GM12878 (cell line): Measurements from ENCODE around the gene CACNA1I.

Experiments
- ESRRA ChIP-seq: IDR thresholded peaks from 2 replicates; pipeline ENCODE4 v1.6.1; 2012; ENCODE audit warnings: mild to moderate bottlenecking, low read length, improper control_type of control experiment
- EZH2 ChIP-seq: IDR thresholded peaks from 2 replicates; pipeline ENCODE4 v1.6.1; 2012; ENCODE audit warnings: low read depth, mild to moderate bottlenecking, control low read depth, inconsistent platforms, low read length, borderline replicate concordance; ENCODE audit not compliant: control insufficient read depth
- FOXM1 ChIP-seq: IDR thresholded peaks from 2 replicates; pipeline ENCODE4 v1.6.1; 2012; ENCODE audit warnings: low read depth, mild to moderate bottlenecking, inconsistent platforms, low read length, moderate library complexity
- MTA3 ChIP-seq: IDR thresholded peaks from 2 replicates; pipeline ENCODE4 v1.6.1; 2012; ENCODE audit warnings: low read length, inconsistent platforms, borderline replicate concordance
- POLR2A ChIP-seq: IDR thresholded peaks from 2 replicates; pipeline ENCODE4 v1.6.1; 2011; ENCODE audit warnings: low read depth, mild to moderate bottlenecking, low read length
- POLR2AphosphoS5 ChIP-seq: IDR thresholded peaks from 2 replicates; pipeline ENCODE4 v1.6.1; 2011; ENCODE audit warnings: mild to moderate bottlenecking, low read length, inconsistent platforms
- PRDM15 ChIP-seq: fragments of 450-650 bp; formaldehyde crosslinking; IDR thresholded peaks from 2 replicates; pipeline ENCODE4 v1.4.0; 2020; ENCODE audit warnings: mild to moderate bottlenecking, moderate library complexity
- SUZ12 ChIP-seq: fragments of 200-600 bp; sonication (generic); IDR thresholded peaks from one replicate; pipeline ENCODE4 v1.6.1; 2018; ENCODE audit warnings: antibody characterized with exemption, mild to moderate bottlenecking; ENCODE audit not compliant: unreplicated experiment
- TBL1XR1 ChIP-seq: IDR thresholded peaks from 2 replicates; pipeline ENCODE4 v1.6.1; 2012; ENCODE audit warnings: low read depth, low read length, improper control_type of control experiment
- ZBTB33 ChIP-seq: fragments of 450-650 bp; IDR thresholded peaks from 2 replicates; pipeline ENCODE4 v1.6.1; 2017; ENCODE audit warnings: mild to moderate bottlenecking
- TF ChIP-seq, protein P1 (sequence below): fragments of 450-650 bp; IDR thresholded peaks from 2 replicates; pipeline ENCODE4 v1.6.1; 2014; ENCODE audit warnings: mild to moderate bottlenecking
- TF ChIP-seq, protein P2 (sequence below), 3 experiments: IDR thresholded peaks in 2 of 3; conservative IDR thresholded peaks in 1 of 3; 2 replicates each; pipeline ENCODE4 v1.5.1; 2011; ENCODE audit warnings: low read depth in 3 of 3, low read length in 3 of 3, mild to moderate bottlenecking in 3 of 3, control low read depth in 2 of 3, moderate library complexity in 2 of 3, inconsistent platforms in 1 of 3, mixed read lengths in 1 of 3; ENCODE audit not compliant: control insufficient read depth in 2 of 3, insufficient read depth in 1 of 3; ENCODE audit errors: extremely low read depth in 1 of 3
- TF ChIP-seq, protein P3 (sequence below): IDR thresholded peaks from 2 replicates; pipeline ENCODE4 v1.6.1; 2011; ENCODE audit warnings: mild to moderate bottlenecking, low read depth, low read length, moderate library complexity; ENCODE audit not compliant: insufficient replicate concordance

- TF ChIP-seq ESRRA (no peak), PRDM15 (no peak), SUZ12 (no peak), EZH2 (no peak), TBL1XR1 (no peak), POLR2AphosphoS5 (no peak), MTA3 (no peak), ZBTB33 (no peak), FOXM1 (no peak), POLR2A (no peak)
- TF ChIP-seq, protein P1, sequence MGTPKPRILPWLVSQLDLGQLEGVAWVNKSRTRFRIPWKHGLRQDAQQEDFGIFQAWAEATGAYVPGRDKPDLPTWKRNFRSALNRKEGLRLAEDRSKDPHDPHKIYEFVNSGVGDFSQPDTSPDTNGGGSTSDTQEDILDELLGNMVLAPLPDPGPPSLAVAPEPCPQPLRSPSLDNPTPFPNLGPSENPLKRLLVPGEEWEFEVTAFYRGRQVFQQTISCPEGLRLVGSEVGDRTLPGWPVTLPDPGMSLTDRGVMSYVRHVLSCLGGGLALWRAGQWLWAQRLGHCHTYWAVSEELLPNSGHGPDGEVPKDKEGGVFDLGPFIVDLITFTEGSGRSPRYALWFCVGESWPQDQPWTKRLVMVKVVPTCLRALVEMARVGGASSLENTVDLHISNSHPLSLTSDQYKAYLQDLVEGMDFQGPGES = no peak
- TF ChIP-seq, protein P2, sequence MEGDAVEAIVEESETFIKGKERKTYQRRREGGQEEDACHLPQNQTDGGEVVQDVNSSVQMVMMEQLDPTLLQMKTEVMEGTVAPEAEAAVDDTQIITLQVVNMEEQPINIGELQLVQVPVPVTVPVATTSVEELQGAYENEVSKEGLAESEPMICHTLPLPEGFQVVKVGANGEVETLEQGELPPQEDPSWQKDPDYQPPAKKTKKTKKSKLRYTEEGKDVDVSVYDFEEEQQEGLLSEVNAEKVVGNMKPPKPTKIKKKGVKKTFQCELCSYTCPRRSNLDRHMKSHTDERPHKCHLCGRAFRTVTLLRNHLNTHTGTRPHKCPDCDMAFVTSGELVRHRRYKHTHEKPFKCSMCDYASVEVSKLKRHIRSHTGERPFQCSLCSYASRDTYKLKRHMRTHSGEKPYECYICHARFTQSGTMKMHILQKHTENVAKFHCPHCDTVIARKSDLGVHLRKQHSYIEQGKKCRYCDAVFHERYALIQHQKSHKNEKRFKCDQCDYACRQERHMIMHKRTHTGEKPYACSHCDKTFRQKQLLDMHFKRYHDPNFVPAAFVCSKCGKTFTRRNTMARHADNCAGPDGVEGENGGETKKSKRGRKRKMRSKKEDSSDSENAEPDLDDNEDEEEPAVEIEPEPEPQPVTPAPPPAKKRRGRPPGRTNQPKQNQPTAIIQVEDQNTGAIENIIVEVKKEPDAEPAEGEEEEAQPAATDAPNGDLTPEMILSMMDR (IDR thresholded peaks at IDR 0.05 in 2 of 3, conservative IDR thresholded peaks at IDR 0.05 in 1 of 3; ENCODE audit: control insufficient read depth in 2 of 3, extremely low read depth in 1 of 3, insufficient read depth in 1 of 3, low read depth in 3 of 3, low read length in 3 of 3) = no peak
- TF ChIP-seq, protein P3, sequence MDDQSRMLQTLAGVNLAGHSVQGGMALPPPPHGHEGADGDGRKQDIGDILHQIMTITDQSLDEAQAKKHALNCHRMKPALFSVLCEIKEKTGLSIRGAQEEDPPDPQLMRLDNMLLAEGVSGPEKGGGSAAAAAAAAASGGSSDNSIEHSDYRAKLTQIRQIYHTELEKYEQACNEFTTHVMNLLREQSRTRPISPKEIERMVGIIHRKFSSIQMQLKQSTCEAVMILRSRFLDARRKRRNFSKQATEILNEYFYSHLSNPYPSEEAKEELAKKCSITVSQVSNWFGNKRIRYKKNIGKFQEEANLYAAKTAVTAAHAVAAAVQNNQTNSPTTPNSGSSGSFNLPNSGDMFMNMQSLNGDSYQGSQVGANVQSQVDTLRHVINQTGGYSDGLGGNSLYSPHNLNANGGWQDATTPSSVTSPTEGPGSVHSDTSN = no peak
Measured at GRCh38 chr22:39689421-39689820, 118.9 kb downstream of the CACNA1I start.
